C4-2B (cell line): ENCODE measurements around the gene SLC38A9.

Experiments used
- ZFX ChIP-seq: fragments of 450-650 bp; IDR thresholded peaks from 2 replicates; pipeline ENCODE4 v1.6.1; 2017
- TF ChIP-seq, protein P1 (sequence below): fragments of 450-650 bp; conservative IDR thresholded peaks from 2 replicates; pipeline ENCODE4 v1.5.1; 2017; ENCODE audit warnings: mild to moderate bottlenecking

DNA sequence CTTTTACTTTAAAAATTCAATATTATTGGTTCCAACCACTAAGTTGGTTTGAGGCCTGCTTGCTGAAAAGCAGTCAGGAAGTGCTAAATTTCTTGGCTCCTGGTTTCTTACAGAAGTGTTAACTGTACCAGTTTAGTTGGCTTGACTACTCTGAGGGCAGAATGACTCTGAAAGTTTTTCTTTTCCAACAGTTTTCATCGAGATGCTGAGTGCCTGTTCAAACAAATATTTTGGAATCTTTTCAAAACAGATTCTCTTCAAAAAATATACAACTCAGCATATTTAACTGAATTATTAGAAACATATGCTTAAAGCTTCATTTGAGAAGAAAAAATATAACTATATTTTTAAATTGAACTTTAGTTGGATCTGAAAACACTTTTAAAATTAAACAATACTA is 37.0 kb downstream of the SLC38A9 start:
- TF ChIP-seq, protein P1, sequence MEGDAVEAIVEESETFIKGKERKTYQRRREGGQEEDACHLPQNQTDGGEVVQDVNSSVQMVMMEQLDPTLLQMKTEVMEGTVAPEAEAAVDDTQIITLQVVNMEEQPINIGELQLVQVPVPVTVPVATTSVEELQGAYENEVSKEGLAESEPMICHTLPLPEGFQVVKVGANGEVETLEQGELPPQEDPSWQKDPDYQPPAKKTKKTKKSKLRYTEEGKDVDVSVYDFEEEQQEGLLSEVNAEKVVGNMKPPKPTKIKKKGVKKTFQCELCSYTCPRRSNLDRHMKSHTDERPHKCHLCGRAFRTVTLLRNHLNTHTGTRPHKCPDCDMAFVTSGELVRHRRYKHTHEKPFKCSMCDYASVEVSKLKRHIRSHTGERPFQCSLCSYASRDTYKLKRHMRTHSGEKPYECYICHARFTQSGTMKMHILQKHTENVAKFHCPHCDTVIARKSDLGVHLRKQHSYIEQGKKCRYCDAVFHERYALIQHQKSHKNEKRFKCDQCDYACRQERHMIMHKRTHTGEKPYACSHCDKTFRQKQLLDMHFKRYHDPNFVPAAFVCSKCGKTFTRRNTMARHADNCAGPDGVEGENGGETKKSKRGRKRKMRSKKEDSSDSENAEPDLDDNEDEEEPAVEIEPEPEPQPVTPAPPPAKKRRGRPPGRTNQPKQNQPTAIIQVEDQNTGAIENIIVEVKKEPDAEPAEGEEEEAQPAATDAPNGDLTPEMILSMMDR, result no peak
- TF ChIP-seq ZFX, result no peak
